Measurements from ENCODE around the gene NEDD9.

NEDD9 gene

GRCh38 chr6:11142296-11143027, 90.0 kb downstream of the NEDD9 start:
- no peak for DNase-seq (ENCODE audit: low spot score)

- DNase-seq (ENCODE audit: low spot score), result no peak
These were observed 91.2 kb downstream of the NEDD9 start for GRCh38 chr6:11141295-11141694.

GRCh38 chr6:11140056-11140455, 92.4 kb downstream of the NEDD9 start:
- no peak for DNase-seq (ENCODE audit: low spot score)

- no peak for DNase-seq (ENCODE audit: low spot score)
These were observed 93.2 kb downstream of the NEDD9 start for GRCh38 chr6:11139051-11139960.

GRCh38 chr6:11136809-11137208, 95.7 kb downstream of the NEDD9 start:
- DNase-seq (ENCODE audit: low spot score), result no peak
